SK-N-MC (cell line): ENCODE data around the gene TDRD1.

Experiments used
- EZH2 ChIP-seq: fragments of 200-600 bp; sonication (generic); IDR thresholded peaks from one replicate; pipeline ENCODE4 v1.6.1; 2017; ENCODE audit warnings: antibody characterized with exemption
- FOXP2 ChIP-seq: optimal IDR thresholded peaks from 2 replicates; pipeline ENCODE3; 2011; ENCODE audit warnings: mild to moderate bottlenecking, moderate library complexity; ENCODE audit not compliant: insufficient read depth; ENCODE audit errors: extremely low read length, control extremely low read depth
- POLR2AphosphoS5 ChIP-seq: IDR thresholded peaks from 2 replicates; pipeline ENCODE4 v1.6.1; 2012; ENCODE audit warnings: mild to moderate bottlenecking, low read depth, low read length, borderline replicate concordance

GRCh38 chr10:114243661-114244060 lies 64.5 kb downstream of the TDRD1 start:
- TF ChIP-seq POLR2AphosphoS5 = no peak
- TF ChIP-seq EZH2 = no peak
- TF ChIP-seq FOXP2 = no peak
